ENCODE data around the gene TMEM94. TPM values are rescaled to one million over a fixed set of nuclear protein-coding genes. Genes with fewer than 3 reads are reported as not detected.

Gene TMEM94
- total RNA-seq, 1 donor from 2014 or later = 111 TPM

GRCh38 chr17:75491680-75492079 is 35.2 kb downstream of the TMEM94 start:
- H3K27me3 Mint-ChIP-seq (ENCODE audit: unreplicated experiment) = peaks cover 11% of the 10 kb centered on the region
- peaks cover 34% of the 10 kb centered on the region for H3K4me1 Mint-ChIP-seq (ENCODE audit: unreplicated experiment)
- no peak overlapping the region for H3K4me3 Mint-ChIP-seq (ENCODE audit: unreplicated experiment)
- no peaks in the 10 kb centered on the region for H3K9me3 Mint-ChIP-seq (ENCODE audit: unreplicated experiment)
- no peak overlapping the region for H3K27ac Mint-ChIP-seq (ENCODE audit: unreplicated experiment)
- no peak for DNase-seq (ENCODE audit: low spot score)
- peaks cover 20% of the 10 kb centered on the region for H3K36me3 Mint-ChIP-seq (ENCODE audit: low read depth, unreplicated experiment)
- no peak for TF ChIP-seq CTCF (IDR thresholded peaks at IDR 0.05; ENCODE audit: unreplicated experiment)

GRCh38 chr17:75492555-75493168 is 36.2 kb downstream of the TMEM94 start:
- Mint-ChIP-seq H3K9me3 (ENCODE audit: unreplicated experiment) (no peaks in the 10 kb centered on the region), H3K36me3 (ENCODE audit: low read depth, unreplicated experiment) (peaks cover 19% of the 10 kb centered on the region), H3K4me1 (ENCODE audit: unreplicated experiment) (peaks cover 28% of the 10 kb centered on the region), H3K27ac (ENCODE audit: unreplicated experiment) (no peak overlapping the region), H3K4me3 (ENCODE audit: unreplicated experiment) (no peak overlapping the region), H3K27me3 (ENCODE audit: unreplicated experiment) (peaks cover 7% of the 10 kb centered on the region)
- no peak for TF ChIP-seq CTCF (IDR thresholded peaks at IDR 0.05; ENCODE audit: unreplicated experiment)
- DNase-seq (ENCODE audit: low spot score) = no peak

- no peak overlapping the region for H3K4me3 Mint-ChIP-seq (ENCODE audit: unreplicated experiment)
Measured at GRCh38 chr17:75493476-75494129, 37.2 kb downstream of the TMEM94 start.

GRCh38 chr17:75494326-75494877 is 38.0 kb downstream of the TMEM94 start:
- Mint-ChIP-seq H3K27ac (ENCODE audit: unreplicated experiment) (no peak overlapping the region), H3K27me3 (ENCODE audit: unreplicated experiment) (peaks cover 6% of the 10 kb centered on the region), H3K4me3 (ENCODE audit: unreplicated experiment) (no peak overlapping the region), H3K4me1 (ENCODE audit: unreplicated experiment) (peaks cover 31% of the 10 kb centered on the region), H3K36me3 (ENCODE audit: low read depth, unreplicated experiment) (peaks cover 18% of the 10 kb centered on the region), H3K9me3 (ENCODE audit: unreplicated experiment) (no peaks in the 10 kb centered on the region)
- no peak for TF ChIP-seq CTCF (IDR thresholded peaks at IDR 0.05; ENCODE audit: unreplicated experiment)
- DNase-seq (ENCODE audit: low spot score) = no peak

More at GRCh38 chr17:75493476-75494129, 37.2 kb downstream of the TMEM94 start:
- H3K27me3 Mint-ChIP-seq (ENCODE audit: unreplicated experiment) = peaks cover 6% of the 10 kb centered on the region
- no peak overlapping the region for H3K27ac Mint-ChIP-seq (ENCODE audit: unreplicated experiment)
- H3K4me1 Mint-ChIP-seq (ENCODE audit: unreplicated experiment) = peaks cover 31% of the 10 kb centered on the region
- no peak for TF ChIP-seq CTCF (IDR thresholded peaks at IDR 0.05; ENCODE audit: unreplicated experiment)
- H3K36me3 Mint-ChIP-seq (ENCODE audit: low read depth, unreplicated experiment) = peaks cover 18% of the 10 kb centered on the region
- DNase-seq (ENCODE audit: low spot score) = no peak
- H3K9me3 Mint-ChIP-seq (ENCODE audit: unreplicated experiment) = no peaks in the 10 kb centered on the region

GRCh38 chr17:75496005-75496404 is 39.6 kb downstream of the TMEM94 start:
- Mint-ChIP-seq H3K9me3 (ENCODE audit: unreplicated experiment) (no peaks in the 10 kb centered on the region), H3K27me3 (ENCODE audit: unreplicated experiment) (peaks cover 10% of the 10 kb centered on the region), H3K27ac (ENCODE audit: unreplicated experiment) (no peak overlapping the region), H3K4me3 (ENCODE audit: unreplicated experiment) (no peak overlapping the region), H3K4me1 (ENCODE audit: unreplicated experiment) (peaks cover 20% of the 10 kb centered on the region), H3K36me3 (ENCODE audit: low read depth, unreplicated experiment) (peaks cover 18% of the 10 kb centered on the region)
- no peak for TF ChIP-seq CTCF (IDR thresholded peaks at IDR 0.05; ENCODE audit: unreplicated experiment)
- no peak for DNase-seq (ENCODE audit: low spot score)

Measured in endothelial cell (in vitro differentiated cells).